Measurements from ENCODE around the gene DBNL. TPM values are rescaled to one million over a fixed set of nuclear protein-coding genes. Genes with fewer than 3 reads are reported as not detected.

Gene DBNL
- total RNA-seq, 1 experiment from 2014 or later = 111 TPM

GRCh38 chr7:44060948-44061644 lies 16.6 kb downstream of the DBNL start:
- no peak overlapping the region for H3K27ac ChIP-seq (ENCODE audit: low read length)
- H3K9me3 ChIP-seq (ENCODE audit: control insufficient read depth, insufficient read depth, low read depth, low read length) = no peaks in the 10 kb centered on the region
- H3K36me3 ChIP-seq (ENCODE audit: control insufficient read depth, insufficient read depth, low read length) = peaks cover 8% of the 10 kb centered on the region; the same call in 1 of the 2 replicates
- ChIA-PET CTCF (no interaction called here), POLR2A (no interaction called here)
- H3K4me1 ChIP-seq (ENCODE audit: control insufficient read depth, insufficient read depth, low read length) = peaks cover 11% of the 10 kb centered on the region
- BruUV-seq (replicated peaks) = TSS peak; percentile 39
- TF ChIP-seq TCF7L2 (IDR thresholded peaks at IDR 0.05; ENCODE audit: low read depth, low read length) (no peak), POLR2AphosphoS5 (IDR thresholded peaks at IDR 0.05; ENCODE audit: low read depth, low read length) (no peak), SIN3A (IDR thresholded peaks at IDR 0.05; ENCODE audit: borderline replicate concordance, insufficient read depth, low read depth, low read length) (no peak), CTCF (IDR thresholded peaks at IDR 0.05) (no peak)
- TF ChIP-seq, protein P1, sequence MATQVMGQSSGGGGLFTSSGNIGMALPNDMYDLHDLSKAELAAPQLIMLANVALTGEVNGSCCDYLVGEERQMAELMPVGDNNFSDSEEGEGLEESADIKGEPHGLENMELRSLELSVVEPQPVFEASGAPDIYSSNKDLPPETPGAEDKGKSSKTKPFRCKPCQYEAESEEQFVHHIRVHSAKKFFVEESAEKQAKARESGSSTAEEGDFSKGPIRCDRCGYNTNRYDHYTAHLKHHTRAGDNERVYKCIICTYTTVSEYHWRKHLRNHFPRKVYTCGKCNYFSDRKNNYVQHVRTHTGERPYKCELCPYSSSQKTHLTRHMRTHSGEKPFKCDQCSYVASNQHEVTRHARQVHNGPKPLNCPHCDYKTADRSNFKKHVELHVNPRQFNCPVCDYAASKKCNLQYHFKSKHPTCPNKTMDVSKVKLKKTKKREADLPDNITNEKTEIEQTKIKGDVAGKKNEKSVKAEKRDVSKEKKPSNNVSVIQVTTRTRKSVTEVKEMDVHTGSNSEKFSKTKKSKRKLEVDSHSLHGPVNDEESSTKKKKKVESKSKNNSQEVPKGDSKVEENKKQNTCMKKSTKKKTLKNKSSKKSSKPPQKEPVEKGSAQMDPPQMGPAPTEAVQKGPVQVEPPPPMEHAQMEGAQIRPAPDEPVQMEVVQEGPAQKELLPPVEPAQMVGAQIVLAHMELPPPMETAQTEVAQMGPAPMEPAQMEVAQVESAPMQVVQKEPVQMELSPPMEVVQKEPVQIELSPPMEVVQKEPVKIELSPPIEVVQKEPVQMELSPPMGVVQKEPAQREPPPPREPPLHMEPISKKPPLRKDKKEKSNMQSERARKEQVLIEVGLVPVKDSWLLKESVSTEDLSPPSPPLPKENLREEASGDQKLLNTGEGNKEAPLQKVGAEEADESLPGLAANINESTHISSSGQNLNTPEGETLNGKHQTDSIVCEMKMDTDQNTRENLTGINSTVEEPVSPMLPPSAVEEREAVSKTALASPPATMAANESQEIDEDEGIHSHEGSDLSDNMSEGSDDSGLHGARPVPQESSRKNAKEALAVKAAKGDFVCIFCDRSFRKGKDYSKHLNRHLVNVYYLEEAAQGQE (IDR thresholded peaks at IDR 0.05; ENCODE audit: insufficient read depth in 1 of 2, low read depth in 2 of 2, low read length in 1 of 2) = no peak
- H3K27me3 ChIP-seq (ENCODE audit: control insufficient read depth, insufficient read depth, low read length) = no peaks in the 10 kb centered on the region
- in situ Hi-C loops (cut with HindIII; ENCODE audit: low pct_unique_long_range_greater_than_20kb, low sequenced_read_pairs) (no loop called here), intact Hi-C loops (cut with micrococcal nuclease; ENCODE audit: unreplicated experiment) (no loop called here)
- no peak for ATAC-seq
- no peak overlapping the region for H3K4me3 ChIP-seq (ENCODE audit: low read depth in 2 of 2, low read length in 2 of 2)
- DNase-seq (ENCODE audit: low read depth, low spot score) = no peak

DNA sequence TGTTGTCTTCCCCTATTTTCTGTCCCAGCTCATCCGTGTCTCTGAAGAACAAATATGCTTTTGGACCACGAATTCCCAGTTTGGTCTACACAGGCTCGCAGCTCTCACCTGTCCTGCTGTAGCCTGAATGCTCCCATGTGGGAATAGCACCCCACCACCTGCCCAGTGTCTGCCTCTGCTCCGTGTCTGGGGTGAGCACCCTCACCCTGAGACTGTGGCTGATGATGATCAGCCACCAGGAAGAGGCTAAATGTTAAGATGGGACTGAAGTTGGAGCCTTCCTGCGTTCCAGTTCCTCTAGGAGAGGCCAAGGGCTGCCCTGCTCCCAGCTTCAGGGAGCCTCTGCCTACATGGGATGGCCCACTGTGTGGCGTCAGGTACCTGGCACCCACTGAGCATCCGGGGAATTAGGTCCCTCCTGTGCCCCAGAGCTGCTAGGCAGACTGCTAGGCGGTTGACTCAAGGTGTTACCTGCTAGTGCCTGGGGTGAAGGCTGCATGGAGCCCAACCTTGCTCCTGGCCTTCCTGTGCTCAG lies 17.2 kb downstream of the DBNL start:
- TF ChIP-seq TCF7L2 (IDR thresholded peaks at IDR 0.05; ENCODE audit: low read depth, low read length) (no peak), CTCF (IDR thresholded peaks at IDR 0.05) (no peak)
- in situ Hi-C loops (cut with HindIII; ENCODE audit: low pct_unique_long_range_greater_than_20kb, low sequenced_read_pairs) (no loop called here), intact Hi-C loops (cut with micrococcal nuclease; ENCODE audit: unreplicated experiment) (no loop called here)
- Histone ChIP-seq H3K27ac (ENCODE audit: low read length) (no peak overlapping the region), H3K4me1 (ENCODE audit: control insufficient read depth, insufficient read depth, low read length) (peaks cover 11% of the 10 kb centered on the region), H3K4me3 (ENCODE audit: low read depth in 2 of 2, low read length in 2 of 2) (no peak overlapping the region), H3K9me3 (ENCODE audit: control insufficient read depth, insufficient read depth, low read depth, low read length) (no peaks in the 10 kb centered on the region), H3K36me3 (ENCODE audit: control insufficient read depth, insufficient read depth, low read length) (peaks cover 7% of the 10 kb centered on the region; the same call in 1 of the 2 replicates), H3K27me3 (ENCODE audit: control insufficient read depth, insufficient read depth, low read length) (no peaks in the 10 kb centered on the region)
- POLR2A ChIA-PET = no interaction called here
- no peak for ATAC-seq
- no TSS peak for BruUV-seq (replicated peaks)
- DNase-seq (ENCODE audit: low read depth, low spot score) = no peak
- CTCF ChIA-PET = no interaction called here
